HUES6 (cell line): Measurements from ENCODE around the gene GRK6.
A peak's percentile ranks its signal among the peaks of the same experiment; 100 is the strongest.

Experiments used
- H3K27ac ChIP-seq: 2 replicates; pipeline ENCODE4 v1.7.0; 2013; ENCODE audit warnings: low read depth, mild to moderate bottlenecking, low read length, inconsistent platforms
- H3K27me3 ChIP-seq: 2 replicates; pipeline ENCODE4 v1.6.1; 2013; ENCODE audit warnings: low read length; ENCODE audit not compliant: control insufficient read depth, insufficient read depth
- H3K36me3 ChIP-seq: 2 replicates; pipeline ENCODE4 v1.6.1; 2013; ENCODE audit warnings: low read length; ENCODE audit not compliant: control insufficient read depth, insufficient read depth
- H3K4me1 ChIP-seq: 2 replicates; pipeline ENCODE4 v1.6.1; 2013; ENCODE audit warnings: low read length; ENCODE audit not compliant: control insufficient read depth, insufficient read depth
- H3K4me3 ChIP-seq: 2 replicates; pipeline ENCODE4 v1.5.1; 2013; ENCODE audit warnings: low read depth, low read length
- H3K9ac ChIP-seq: one replicate; pipeline ENCODE4 v1.6.1; 2013; ENCODE audit warnings: mild to moderate bottlenecking, low read length
- H3K9me3 ChIP-seq: 2 replicates; pipeline ENCODE4 v1.6.1; 2013; ENCODE audit warnings: low read depth, low read length; ENCODE audit not compliant: control insufficient read depth, insufficient read depth

The GRK6 gene

DNA sequence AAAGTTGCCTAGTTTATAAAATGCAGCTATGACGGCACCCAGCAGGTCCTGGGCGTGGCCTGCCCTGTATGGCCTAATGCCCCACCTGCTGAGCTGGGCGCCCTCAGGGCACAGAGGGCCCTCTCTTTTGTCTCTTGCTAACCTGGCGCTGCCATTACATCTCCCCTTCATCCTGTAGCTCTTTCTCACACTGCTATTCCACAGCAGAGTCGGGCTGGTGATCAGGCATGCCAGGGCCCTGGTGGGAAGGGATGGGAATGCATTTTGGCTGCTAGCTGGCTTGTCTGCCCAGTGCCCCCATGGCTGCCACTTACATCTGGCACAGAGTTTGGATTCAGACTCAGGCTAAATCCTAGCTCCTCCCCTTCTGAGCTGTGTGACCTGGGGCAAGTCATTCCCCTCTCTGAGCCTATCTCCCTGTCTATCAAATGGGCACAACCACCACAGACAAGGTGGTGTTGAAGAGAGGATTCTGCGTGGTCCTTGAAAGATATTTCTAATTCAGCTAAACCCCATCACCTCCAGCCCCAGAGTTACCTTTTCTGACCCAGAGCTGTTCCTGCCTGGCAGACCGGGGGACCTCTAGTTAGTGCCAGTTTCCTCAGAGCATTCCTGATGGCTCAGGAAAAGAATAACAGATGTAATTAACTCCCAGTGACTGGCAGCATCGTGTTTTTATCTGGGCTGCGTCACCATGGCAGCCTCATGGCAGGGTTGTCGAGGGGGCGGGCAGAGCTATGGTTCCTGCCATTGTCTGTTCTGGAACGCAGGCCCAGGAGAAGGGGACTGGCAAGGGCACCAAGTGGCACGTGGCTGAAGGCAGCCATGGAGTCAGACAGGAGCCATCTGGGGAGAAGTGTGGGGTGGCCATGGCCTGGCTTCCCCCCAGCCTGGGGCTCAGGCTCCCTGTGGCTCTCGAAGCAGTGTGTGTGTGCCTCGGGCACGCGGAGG is 26.5 kb downstream of the GRK6 start:
- Histone ChIP-seq H3K27ac (no peak overlapping the region), H3K4me1 (peaks cover 45% of the 10 kb centered on the region), H3K9ac (no peak overlapping the region)

DNA sequence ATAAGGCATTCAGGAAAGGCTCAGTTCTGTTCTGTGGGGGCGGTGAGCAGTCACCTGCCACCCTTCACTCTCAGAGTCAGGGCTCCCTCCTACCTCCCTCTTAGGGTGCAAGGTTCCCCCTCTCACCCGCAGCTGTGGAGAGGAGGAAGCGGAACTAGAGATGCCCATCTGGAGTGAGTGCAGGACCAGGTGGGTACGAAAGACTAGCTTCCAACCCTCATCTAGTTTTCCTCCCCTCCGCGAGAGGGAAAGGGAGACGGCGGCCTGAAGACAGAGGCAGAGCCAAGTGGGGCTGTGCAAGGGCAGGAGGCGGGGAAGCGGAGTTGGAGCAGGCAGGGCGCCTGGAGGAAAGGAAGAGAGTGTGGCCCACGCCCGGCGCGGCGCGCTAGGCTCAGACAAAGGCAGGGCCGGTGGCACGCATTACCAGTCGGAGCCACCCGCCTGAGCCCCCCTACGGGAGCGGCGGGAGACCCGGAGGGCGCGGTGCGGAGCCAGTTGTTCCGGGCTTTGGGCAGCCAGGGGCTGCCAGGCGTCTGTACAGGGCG is 27.4 kb downstream of the GRK6 start:
- H3K27ac ChIP-seq, result no peak overlapping the region
- H3K9ac ChIP-seq, result peak overlapping the region; percentile 70
- peak overlapping the region; percentile 93 for H3K4me3 ChIP-seq

More for the DNA sequence above, 26.5 kb downstream of the GRK6 start:
- no peaks in the 10 kb centered on the region for H3K9me3 ChIP-seq
- H3K27me3 ChIP-seq, result peaks cover 14% of the 10 kb centered on the region
- no peak overlapping the region for H3K4me3 ChIP-seq
- peaks cover 12% of the 10 kb centered on the region for H3K36me3 ChIP-seq

DNA sequence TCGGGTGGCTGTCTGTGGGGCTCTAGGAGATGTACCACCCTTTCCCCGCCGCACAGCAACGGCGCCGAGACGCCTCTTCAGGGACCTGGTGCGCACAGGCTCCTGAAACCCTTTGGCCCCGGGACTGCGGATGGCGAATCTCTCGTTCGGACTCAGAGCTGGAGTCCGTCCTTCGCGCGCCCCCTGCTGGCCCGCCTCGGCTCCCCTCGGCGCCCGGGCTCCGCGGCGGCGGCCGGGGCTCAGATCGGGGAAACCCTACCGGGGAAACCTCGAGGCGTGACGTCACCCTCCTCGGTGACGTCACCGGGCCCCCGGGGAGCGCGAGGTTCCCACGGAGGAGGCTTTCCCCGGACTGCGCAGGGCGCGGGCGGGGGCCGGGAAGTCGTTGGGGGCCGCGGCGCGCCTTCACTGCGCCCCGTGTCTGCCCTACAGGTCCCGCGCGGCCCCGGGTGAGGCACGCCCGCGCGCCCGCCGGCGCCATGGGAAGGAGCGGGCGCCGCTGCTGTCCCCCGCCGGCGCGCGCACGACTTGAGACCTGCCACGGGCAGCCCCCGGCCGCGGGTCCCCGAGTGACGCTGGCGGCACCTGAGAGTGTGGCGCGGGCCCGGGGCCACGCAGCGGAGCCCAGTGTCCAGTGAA is 28.0 kb downstream of the GRK6 start:
- Histone ChIP-seq H3K27ac (peak overlapping the region; percentile 87), H3K4me3 (peak overlapping the region; percentile 93), H3K4me1 (peaks cover 36% of the 10 kb centered on the region), H3K27me3 (peaks cover 14% of the 10 kb centered on the region), H3K9ac (peak overlapping the region; percentile 83), H3K9me3 (no peaks in the 10 kb centered on the region), H3K36me3 (peaks cover 28% of the 10 kb centered on the region)

More for the DNA sequence above, 27.4 kb downstream of the GRK6 start:
- Histone ChIP-seq H3K9me3 (no peaks in the 10 kb centered on the region), H3K27me3 (peaks cover 14% of the 10 kb centered on the region), H3K36me3 (peaks cover 22% of the 10 kb centered on the region), H3K4me1 (peaks cover 40% of the 10 kb centered on the region)

DNA sequence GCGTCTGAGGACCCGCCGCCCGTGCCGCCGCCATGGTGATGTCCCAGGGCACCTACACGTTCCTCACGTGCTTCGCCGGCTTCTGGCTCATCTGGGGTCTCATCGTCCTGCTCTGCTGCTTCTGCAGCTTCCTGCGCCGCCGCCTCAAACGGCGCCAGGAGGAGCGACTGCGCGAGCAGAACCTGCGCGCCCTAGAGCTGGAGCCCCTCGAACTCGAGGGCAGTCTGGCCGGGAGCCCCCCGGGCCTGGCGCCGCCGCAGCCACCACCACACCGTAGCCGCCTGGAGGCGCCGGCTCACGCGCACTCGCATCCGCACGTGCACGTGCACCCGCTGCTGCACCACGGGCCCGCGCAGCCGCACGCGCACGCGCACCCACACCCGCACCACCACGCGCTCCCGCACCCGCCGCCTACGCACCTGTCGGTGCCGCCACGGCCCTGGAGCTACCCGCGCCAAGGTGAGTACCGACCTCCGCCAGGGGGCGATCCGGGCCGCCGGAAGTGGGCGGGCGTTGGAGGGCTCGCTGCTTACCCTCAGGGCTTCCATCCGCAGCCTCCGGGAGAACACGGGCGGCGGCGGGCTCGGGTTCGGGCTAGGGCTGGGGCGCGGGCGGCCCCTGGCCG is 28.7 kb downstream of the GRK6 start:
- H3K27ac ChIP-seq, result peak overlapping the region; percentile 87
- H3K9me3 ChIP-seq, result no peaks in the 10 kb centered on the region
- peak overlapping the region; percentile 83 for H3K9ac ChIP-seq
- H3K4me1 ChIP-seq, result peaks cover 31% of the 10 kb centered on the region
- H3K36me3 ChIP-seq, result peaks cover 34% of the 10 kb centered on the region
- H3K27me3 ChIP-seq, result peaks cover 14% of the 10 kb centered on the region
- H3K4me3 ChIP-seq, result peak overlapping the region; percentile 93

- Histone ChIP-seq H3K36me3 (peaks cover 41% of the 10 kb centered on the region), H3K4me1 (peaks cover 31% of the 10 kb centered on the region), H3K9ac (peak overlapping the region; percentile 83), H3K4me3 (peak overlapping the region; percentile 93), H3K27me3 (peaks cover 14% of the 10 kb centered on the region), H3K27ac (peak overlapping the region; percentile 87), H3K9me3 (no peaks in the 10 kb centered on the region)
These were observed 29.4 kb downstream of the GRK6 start for GRCh38 chr5:177455661-177456590.

DNA sequence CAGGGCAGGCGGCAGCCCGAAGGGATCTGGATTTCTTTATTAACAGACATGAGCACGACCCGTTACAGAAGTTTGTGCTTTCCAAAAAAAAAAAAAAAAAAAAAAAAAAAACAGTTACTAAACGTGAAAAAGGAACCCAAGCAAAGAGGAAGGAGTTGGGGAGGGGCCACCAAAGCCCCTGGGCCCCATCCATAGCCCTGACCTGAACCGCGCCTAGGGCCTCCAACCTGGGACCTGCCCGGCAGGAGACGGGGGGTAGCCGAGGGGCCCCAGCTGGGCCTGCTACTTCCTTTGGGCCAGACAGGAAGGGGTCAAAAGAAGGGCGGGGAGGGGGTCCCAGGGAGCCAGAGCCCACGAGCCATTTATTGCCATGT is 30.1 kb downstream of the GRK6 start:
- H3K9me3 ChIP-seq, result no peaks in the 10 kb centered on the region
- no peak overlapping the region for H3K9ac ChIP-seq
- peaks cover 14% of the 10 kb centered on the region for H3K27me3 ChIP-seq
- peaks cover 31% of the 10 kb centered on the region for H3K4me1 ChIP-seq
- H3K36me3 ChIP-seq, result peaks cover 45% of the 10 kb centered on the region
- H3K27ac ChIP-seq, result no peak overlapping the region; the same call in 1 of the 2 replicates
- no peak overlapping the region for H3K4me3 ChIP-seq

GRCh38 chr5:177456976-177457851 is 30.7 kb downstream of the GRK6 start:
- Histone ChIP-seq H3K4me1 (peaks cover 30% of the 10 kb centered on the region), H3K9me3 (no peaks in the 10 kb centered on the region), H3K27ac (no peak overlapping the region; the same call in 1 of the 2 replicates), H3K27me3 (peaks cover 14% of the 10 kb centered on the region), H3K36me3 (peaks cover 52% of the 10 kb centered on the region), H3K4me3 (no peak overlapping the region), H3K9ac (no peak overlapping the region)

- Histone ChIP-seq H3K9ac (no peak overlapping the region), H3K9me3 (no peaks in the 10 kb centered on the region), H3K4me1 (peaks cover 22% of the 10 kb centered on the region), H3K27ac (no peak overlapping the region), H3K27me3 (peaks cover 11% of the 10 kb centered on the region), H3K4me3 (no peak overlapping the region), H3K36me3 (peaks cover 59% of the 10 kb centered on the region)
These were observed 31.6 kb downstream of the GRK6 start for GRCh38 chr5:177457852-177458681.

GRCh38 chr5:177458912-177459350 is 32.5 kb downstream of the GRK6 start:
- Histone ChIP-seq H3K27me3 (peaks cover 2% of the 10 kb centered on the region), H3K9ac (no peak overlapping the region), H3K36me3 (peaks cover 66% of the 10 kb centered on the region), H3K9me3 (no peaks in the 10 kb centered on the region), H3K27ac (no peak overlapping the region), H3K4me1 (peaks cover 13% of the 10 kb centered on the region), H3K4me3 (no peak overlapping the region)
